Measurements from ENCODE around the gene EPB41. TPM values are rescaled to one million over a fixed set of nuclear protein-coding genes. Genes with fewer than 3 reads are reported as not detected.

Gene EPB41
- total and polyA plus RNA-seq, 9 of the 15 experiments (the other 6 are each of a cell fraction or from before 2014, with no cell fraction given), result 3.7 to 213 (median 141) TPM

DNA sequence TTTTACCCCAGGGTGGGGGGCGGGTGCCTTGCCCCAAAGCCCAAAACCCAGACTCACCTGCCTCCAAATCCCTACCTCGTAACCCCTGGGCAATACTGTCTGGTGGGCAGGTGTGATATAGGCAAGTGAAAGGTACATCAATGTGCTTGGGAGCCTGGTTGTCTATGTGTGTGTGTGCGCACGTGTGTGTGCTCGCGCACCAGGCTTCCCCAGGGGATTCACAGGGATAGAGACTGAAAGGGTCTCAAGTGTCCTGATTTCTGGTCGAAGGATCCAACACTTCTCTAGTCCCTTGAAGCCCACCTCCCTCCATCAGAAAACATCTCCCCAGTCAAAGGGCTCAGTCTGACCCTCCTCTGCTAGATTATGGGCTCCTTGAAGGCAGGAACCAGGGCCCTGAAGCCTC lies 28.9 kb upstream of the EPB41 start (continued):
- TF ChIP-seq ZNF316 (IDR thresholded peaks at IDR 0.05), result peak; percentile 76
- TF ChIP-seq, protein P1, sequence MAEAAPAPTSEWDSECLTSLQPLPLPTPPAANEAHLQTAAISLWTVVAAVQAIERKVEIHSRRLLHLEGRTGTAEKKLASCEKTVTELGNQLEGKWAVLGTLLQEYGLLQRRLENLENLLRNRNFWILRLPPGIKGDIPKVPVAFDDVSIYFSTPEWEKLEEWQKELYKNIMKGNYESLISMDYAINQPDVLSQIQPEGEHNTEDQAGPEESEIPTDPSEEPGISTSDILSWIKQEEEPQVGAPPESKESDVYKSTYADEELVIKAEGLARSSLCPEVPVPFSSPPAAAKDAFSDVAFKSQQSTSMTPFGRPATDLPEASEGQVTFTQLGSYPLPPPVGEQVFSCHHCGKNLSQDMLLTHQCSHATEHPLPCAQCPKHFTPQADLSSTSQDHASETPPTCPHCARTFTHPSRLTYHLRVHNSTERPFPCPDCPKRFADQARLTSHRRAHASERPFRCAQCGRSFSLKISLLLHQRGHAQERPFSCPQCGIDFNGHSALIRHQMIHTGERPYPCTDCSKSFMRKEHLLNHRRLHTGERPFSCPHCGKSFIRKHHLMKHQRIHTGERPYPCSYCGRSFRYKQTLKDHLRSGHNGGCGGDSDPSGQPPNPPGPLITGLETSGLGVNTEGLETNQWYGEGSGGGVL (CRISPR knock-in tag; IDR thresholded peaks at IDR 0.05), result peak; percentile 49; the same call in 1 of the 2 replicates
- no peak for TF ChIP-seq ZNF184 (CRISPR knock-in tag; IDR thresholded peaks at IDR 0.05)
- TF ChIP-seq, protein P2, sequence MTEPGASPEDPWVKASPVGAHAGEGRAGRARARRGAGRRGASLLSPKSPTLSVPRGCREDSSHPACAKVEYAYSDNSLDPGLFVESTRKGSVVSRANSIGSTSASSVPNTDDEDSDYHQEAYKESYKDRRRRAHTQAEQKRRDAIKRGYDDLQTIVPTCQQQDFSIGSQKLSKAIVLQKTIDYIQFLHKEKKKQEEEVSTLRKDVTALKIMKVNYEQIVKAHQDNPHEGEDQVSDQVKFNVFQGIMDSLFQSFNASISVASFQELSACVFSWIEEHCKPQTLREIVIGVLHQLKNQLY (CRISPR knock-in tag; conservative IDR thresholded peaks at IDR 0.05), result no peak
- TF ChIP-seq TAF7 (tag; IDR thresholded peaks at IDR 0.05), result 0 out of 2 replicates have a peak, but pooled peaks have one; percentile 16
- TF ChIP-seq E2F3 (CRISPR knock-in tag; IDR thresholded peaks at IDR 0.05), result 0 out of 2 replicates have a peak, but pooled peaks have one; percentile 12
- 0 out of 2 replicates have a peak, but pooled peaks have one; percentile 30 for TF ChIP-seq ZNF445 (CRISPR knock-in tag; IDR thresholded peaks at IDR 0.05; ENCODE audit: low read depth)
- no peak for TF ChIP-seq NFE2 (IDR thresholded peaks at IDR 0.05; ENCODE audit: low read depth)
- TF ChIP-seq ZNF232 (CRISPR knock-in tag; IDR thresholded peaks at IDR 0.05), result no peak
- peak; percentile 68; the same call in 1 of the 2 replicates for TF ChIP-seq HIVEP1 (CRISPR knock-in tag; IDR thresholded peaks at IDR 0.05)
- TF ChIP-seq, protein P3, sequence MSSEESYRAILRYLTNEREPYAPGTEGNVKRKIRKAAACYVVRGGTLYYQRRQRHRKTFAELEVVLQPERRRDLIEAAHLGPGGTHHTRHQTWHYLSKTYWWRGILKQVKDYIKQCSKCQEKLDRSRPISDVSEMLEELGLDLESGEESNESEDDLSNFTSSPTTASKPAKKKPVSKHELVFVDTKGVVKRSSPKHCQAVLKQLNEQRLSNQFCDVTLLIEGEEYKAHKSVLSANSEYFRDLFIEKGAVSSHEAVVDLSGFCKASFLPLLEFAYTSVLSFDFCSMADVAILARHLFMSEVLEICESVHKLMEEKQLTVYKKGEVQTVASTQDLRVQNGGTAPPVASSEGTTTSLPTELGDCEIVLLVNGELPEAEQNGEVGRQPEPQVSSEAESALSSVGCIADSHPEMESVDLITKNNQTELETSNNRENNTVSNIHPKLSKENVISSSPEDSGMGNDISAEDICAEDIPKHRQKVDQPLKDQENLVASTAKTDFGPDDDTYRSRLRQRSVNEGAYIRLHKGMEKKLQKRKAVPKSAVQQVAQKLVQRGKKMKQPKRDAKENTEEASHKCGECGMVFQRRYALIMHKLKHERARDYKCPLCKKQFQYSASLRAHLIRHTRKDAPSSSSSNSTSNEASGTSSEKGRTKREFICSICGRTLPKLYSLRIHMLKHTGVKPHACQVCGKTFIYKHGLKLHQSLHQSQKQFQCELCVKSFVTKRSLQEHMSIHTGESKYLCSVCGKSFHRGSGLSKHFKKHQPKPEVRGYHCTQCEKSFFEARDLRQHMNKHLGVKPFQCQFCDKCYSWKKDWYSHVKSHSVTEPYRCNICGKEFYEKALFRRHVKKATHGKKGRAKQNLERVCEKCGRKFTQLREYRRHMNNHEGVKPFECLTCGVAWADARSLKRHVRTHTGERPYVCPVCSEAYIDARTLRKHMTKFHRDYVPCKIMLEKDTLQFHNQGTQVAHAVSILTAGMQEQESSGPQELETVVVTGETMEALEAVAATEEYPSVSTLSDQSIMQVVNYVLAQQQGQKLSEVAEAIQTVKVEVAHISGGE (CRISPR knock-in tag; IDR thresholded peaks at IDR 0.05), result no peak
- no peak for TF ChIP-seq HNRNPUL1 (IDR thresholded peaks at IDR 0.05; ENCODE audit: low read length)
- TF ChIP-seq ARID1B (IDR thresholded peaks at IDR 0.05), result no peak
- peak; percentile 0; the same call in 1 of the 2 replicates for TF ChIP-seq DMBX1 (CRISPR knock-in tag; IDR thresholded peaks at IDR 0.05; ENCODE audit: borderline replicate concordance)
- TF ChIP-seq SPI1 (IDR thresholded peaks at IDR 0.05; ENCODE audit: borderline replicate concordance, low read depth, low read length), result no peak
